ENCODE results near the gene TMEM203.

TMEM203 gene

GRCh38 chr9:137221506-137222111 lies 16.2 kb upstream of the TMEM203 start:
- H3K4me3 ChIP-seq (ENCODE audit: low read length), result no peak overlapping the region; the same call in 1 of the 2 replicates
- TF ChIP-seq ZNF274 (IDR thresholded peaks at IDR 0.05; ENCODE audit: low read depth, low read length), result no peak

GRCh38 chr9:137221095-137221505 lies 15.7 kb upstream of the TMEM203 start:
- no peak for TF ChIP-seq ZNF274 (IDR thresholded peaks at IDR 0.05; ENCODE audit: low read depth, low read length)
- H3K4me3 ChIP-seq (ENCODE audit: low read length), result no peak overlapping the region

DNA sequence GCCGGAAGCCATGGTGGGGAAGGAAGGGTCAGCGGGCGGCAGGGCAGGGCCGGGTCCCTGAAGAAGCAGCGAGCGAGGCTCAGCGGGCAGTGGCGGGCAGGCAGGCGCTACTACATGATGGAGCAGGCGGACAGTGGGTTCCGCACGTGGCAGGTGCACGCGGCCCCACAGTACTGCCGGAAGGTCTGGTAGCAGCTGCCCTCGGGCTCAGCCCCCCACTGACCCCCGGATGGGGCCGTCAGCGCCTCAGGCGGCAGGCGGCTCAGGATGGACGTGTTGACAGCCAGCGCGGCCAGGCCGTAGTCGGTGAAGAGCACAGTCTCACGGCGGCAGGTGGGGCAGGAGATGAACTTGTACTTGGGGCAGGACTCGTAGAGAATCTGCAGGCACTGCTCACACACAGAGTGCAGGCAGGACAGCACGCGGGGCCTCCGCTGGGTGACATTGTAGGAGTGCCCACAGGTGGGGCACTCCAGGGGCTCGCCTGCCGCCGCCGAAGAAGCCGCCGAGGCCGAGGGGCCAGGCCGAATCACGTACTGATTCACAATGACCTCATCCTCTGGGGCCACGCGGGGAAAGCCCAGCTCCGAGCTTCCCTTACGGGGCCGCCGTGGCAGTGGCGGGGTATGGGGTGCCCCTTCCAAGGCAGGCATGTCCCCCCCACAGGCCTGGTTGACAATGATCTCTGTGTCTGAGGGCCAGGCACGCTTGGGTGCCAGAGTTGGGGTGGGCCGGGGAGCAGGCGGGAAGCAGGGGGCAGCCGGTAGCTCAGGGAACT lies 15.1 kb upstream of the TMEM203 start:
- no peak for TF ChIP-seq ZNF274 (IDR thresholded peaks at IDR 0.05; ENCODE audit: low read depth, low read length)

DNA sequence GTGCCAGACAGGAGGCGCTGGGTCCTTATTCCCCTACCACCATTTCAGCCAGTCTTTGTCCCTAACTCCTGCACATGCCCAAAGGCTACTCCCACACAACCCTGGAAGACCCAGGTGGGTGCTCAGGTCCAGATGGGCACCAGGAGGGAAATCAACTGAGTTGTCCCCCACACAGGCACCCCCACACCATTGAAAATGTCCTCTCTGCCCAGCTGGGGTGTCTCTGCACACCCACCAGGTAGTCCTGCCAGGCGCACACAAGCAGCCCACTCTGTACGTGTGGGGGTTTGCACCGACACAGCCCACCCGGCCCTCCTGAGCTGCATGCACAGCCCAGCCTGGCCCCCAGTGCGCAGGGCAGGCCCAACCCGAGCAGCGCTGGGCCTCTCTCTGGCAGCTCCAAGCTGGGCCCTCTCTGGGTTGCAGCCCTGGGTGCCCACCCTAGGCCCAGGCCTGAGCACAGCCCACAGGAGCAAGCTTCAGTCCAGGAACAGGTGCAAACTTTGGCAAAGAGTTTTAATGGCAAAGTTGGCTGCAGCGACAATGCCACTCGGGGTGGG lies 14.4 kb upstream of the TMEM203 start:
- no peak for TF ChIP-seq ZNF274 (IDR thresholded peaks at IDR 0.05; ENCODE audit: low read depth, low read length)
- no peak overlapping the region for H3K4me3 ChIP-seq (ENCODE audit: low read length)

More for the DNA sequence above, 15.1 kb upstream of the TMEM203 start:
- H3K4me3 ChIP-seq (ENCODE audit: low read length), result no peak overlapping the region

- no peak for TF ChIP-seq ZNF274 (IDR thresholded peaks at IDR 0.05; ENCODE audit: low read depth, low read length)
- H3K4me3 ChIP-seq (ENCODE audit: low read length), result no peak overlapping the region
Measured at GRCh38 chr9:137218754-137219271, 13.4 kb upstream of the TMEM203 start.

DNA sequence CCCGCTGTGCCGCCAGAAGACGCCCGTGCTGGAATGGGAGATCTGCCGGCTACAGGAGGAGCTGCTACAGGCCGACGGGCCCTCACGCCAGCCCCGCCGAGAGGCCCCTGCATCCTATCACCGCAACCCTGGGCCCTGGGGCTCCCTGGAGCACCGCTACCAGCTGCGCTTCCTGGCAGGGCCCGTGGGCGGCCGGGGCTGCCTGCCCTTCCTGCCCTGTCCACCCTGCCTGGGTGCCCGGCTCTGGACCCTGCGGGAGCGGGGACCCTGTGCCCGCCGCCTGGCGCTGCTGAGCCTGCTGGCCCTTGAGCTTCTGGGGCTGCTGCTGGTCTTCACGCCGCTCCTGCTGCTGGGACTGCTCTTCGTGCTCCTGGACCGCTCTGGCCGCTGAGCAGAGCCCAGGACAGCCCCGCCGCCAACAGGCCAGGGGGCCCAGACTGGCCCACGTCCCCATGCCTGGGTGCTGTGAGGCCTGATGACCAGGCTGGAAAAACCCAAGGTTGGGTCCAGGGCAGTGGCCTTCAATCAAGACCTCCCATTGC lies 12.8 kb upstream of the TMEM203 start:
- no peak overlapping the region for H3K4me3 ChIP-seq (ENCODE audit: low read length)
- no peak for TF ChIP-seq ZNF274 (IDR thresholded peaks at IDR 0.05; ENCODE audit: low read depth, low read length)

DNA sequence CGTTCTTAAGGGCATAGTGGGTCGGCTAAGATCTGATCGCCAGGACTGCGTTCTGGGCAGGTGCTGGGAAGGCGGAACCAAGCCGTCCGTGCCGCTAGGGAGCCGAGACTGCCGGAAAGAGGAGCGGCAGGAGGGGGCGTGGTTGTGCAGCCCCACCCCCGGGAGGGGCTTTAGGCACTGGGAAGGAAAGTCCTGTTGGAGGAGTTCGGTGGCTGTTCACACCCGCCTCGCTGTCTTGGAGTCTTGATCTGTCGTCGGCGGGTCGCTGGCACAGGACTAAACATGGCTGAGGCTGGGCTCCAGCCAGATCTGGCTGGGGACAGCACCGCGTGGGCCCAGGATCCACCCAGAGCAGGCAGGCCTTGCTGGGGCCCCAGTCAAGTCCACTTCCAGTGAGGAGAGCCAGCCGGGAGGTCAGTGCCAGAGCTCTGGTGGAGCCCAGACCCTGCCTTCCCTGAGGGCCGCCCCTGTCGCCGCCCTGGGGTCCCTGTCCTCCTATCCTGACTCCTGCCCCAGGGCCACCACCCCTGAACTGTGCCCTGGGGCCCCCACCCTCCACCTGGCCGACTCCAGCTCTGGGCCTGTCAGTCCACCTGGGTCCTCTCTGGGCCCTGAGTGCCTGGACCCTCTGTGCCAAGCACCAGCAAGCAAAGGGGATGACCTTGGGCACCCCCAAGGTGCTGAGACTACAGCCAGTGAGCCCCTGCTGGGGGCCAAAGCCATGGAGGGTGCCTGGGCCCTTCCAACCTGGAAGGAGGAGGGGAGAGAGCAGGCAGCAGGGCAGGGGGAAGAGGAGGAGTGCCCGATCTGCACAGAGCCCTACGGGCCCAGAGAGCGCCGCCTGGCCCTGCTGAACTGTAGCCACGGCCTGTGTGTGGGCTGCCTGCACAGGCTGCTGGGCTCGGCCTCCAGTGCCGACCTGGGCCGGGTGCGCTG lies 12.1 kb upstream of the TMEM203 start:
- no peak for TF ChIP-seq ZNF274 (IDR thresholded peaks at IDR 0.05; ENCODE audit: low read depth, low read length)
- no peak overlapping the region for H3K4me3 ChIP-seq (ENCODE audit: low read length)

- TF ChIP-seq ZNF274 (IDR thresholded peaks at IDR 0.05; ENCODE audit: low read depth, low read length), result no peak
- no peak overlapping the region for H3K4me3 ChIP-seq (ENCODE audit: low read length)
Measured at GRCh38 chr9:137216188-137216965, 10.9 kb upstream of the TMEM203 start.

- TF ChIP-seq ZNF274 (IDR thresholded peaks at IDR 0.05; ENCODE audit: low read depth, low read length), result no peak
- no peak overlapping the region for H3K4me3 ChIP-seq (ENCODE audit: low read length)
Measured at GRCh38 chr9:137215196-137215986, 9.9 kb upstream of the TMEM203 start.

GRCh38 chr9:137214620-137215019 lies 9.2 kb upstream of the TMEM203 start:
- no peak overlapping the region for H3K4me3 ChIP-seq (ENCODE audit: low read length)
- no peak for TF ChIP-seq ZNF274 (IDR thresholded peaks at IDR 0.05; ENCODE audit: low read depth, low read length)

- TF ChIP-seq ZNF274 (IDR thresholded peaks at IDR 0.05; ENCODE audit: low read depth, low read length), result no peak
- H3K4me3 ChIP-seq (ENCODE audit: low read length), result no peak overlapping the region
Measured at GRCh38 chr9:137213160-137214060, 8.0 kb upstream of the TMEM203 start.

Data from GM08714 (cell line).